ENCODE results near the gene TMEM116. TPM values are rescaled to one million over a fixed set of nuclear protein-coding genes. Genes with fewer than 3 reads are reported as not detected.

Gene TMEM116
- 5.2 and 5.7 TPM in 2 replicates for total RNA-seq

DNA sequence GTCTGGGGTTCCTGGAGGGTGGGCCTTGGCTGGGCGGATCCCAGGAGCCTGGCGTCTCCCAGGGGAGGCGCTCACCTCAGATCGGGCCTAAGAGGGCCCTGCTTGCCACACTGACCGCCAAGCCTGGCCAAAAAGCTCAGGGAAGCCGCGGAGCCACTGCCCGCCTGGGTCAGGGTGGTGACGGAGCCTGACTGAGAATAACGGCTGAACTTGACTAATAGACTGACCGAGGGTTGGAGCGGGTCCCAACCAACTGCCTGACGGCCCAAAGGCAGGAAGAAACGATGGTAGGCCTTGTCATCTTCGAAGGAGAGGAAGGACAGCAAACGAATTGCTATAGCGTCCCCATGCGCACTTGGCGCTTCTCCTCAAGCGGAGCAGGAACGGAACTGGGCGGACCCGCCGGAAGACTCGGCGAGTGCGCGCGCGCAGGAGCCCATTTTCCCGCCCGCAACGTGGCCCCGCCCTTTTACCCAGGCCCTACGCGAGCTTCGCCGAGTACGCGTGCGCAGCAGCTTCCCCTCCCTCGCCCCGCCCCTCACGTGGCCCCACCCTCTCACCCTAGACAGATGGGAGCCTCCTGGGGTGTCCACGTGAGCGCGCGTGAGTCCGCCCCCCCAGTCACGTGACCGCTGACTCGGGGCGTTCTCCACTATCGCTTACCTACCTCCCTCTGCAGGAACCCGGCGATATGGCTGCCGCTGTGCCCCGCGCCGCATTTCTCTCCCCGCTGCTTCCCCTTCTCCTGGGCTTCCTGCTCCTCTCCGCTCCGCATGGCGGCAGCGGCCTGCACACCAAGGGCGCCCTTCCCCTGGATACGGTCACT, at the start of gene TMEM116, which contains the start of gene ERP29:
TSS of gene TMEM116 (minus strand) at position 391 of the 826 bp plus-strand sequence. CDS start 7,895 bp downstream, outside the sequence.
TSS of gene ERP29 (plus strand) at position 652 of the 826 bp plus-strand sequence. CDS start at position 692, 40 bp downstream.

Other genes with a start within 250 kb of the TMEM116 start
- 24.1 and 49.0 TPM in 2 replicates for gene ALDH2, start 246.2 kb downstream of the TMEM116 start, total RNA-seq
- 52.4 and 56.6 TPM in 2 replicates for gene MAPKAPK5, start 170.9 kb downstream of the TMEM116 start, total RNA-seq
- gene ERP29, start 261 bp upstream of the TMEM116 start, total RNA-seq, result 85.7 and 86.2 TPM in 2 replicates
- 10.5 and 11.9 TPM in 2 replicates for gene NAA25, start 95.6 kb upstream of the TMEM116 start, total RNA-seq
- gene TRAFD1, start 112.4 kb upstream of the TMEM116 start, total RNA-seq, result 22.7 and 24.9 TPM in 2 replicates